Vagina (tissue), 2 donors: Measurements from ENCODE around the gene PKP4. TPM values are rescaled to one million over a fixed set of nuclear protein-coding genes. Genes with fewer than 3 reads are reported as not detected.

Experiments
- DNase-seq, 2 donors: peaks; one replicate each; pipeline ENCODE4 v3.0.0-alpha.2; 2017; ENCODE audit errors: extremely low spot score in 2 of 2
- H3K27ac ChIP-seq: fragments of 200-600 bp; sonication (generic); one replicate; pipeline ENCODE4 v1.5.1; 2019
- H3K27me3 ChIP-seq: fragments of 200-600 bp; sonication (generic); one replicate; pipeline ENCODE4 v1.5.1; 2019
- H3K36me3 ChIP-seq, 2 donors: fragments of 200-600 bp; sonication (generic); one replicate each; pipeline ENCODE4 v1.5.1; 2017 to 2019
- H3K4me1 ChIP-seq: fragments of 200-600 bp; sonication (generic); one replicate; pipeline ENCODE4 v1.5.1; 2019
- H3K4me3 ChIP-seq, 2 donors: fragments of 200-600 bp; sonication (generic); 1 replicate in 1 of 2; 2 replicates in 1 of 2; pipeline ENCODE4 v1.5.1; 2016 to 2019
- H3K9me3 ChIP-seq: fragments of 200-600 bp; sonication (generic); one replicate; pipeline ENCODE4 v1.5.1; 2019
- CTCF ChIP-seq, 3 experiments: fragments of 450-650 bp in 2 of 3; fragments of 200-600 bp in 1 of 3; sonication (generic) in 1 of 3; IDR thresholded peaks; one replicate each; pipeline ENCODE4 v1.5.1; 2017 to 2019; ENCODE audit warnings: antibody characterized with exemption in 3 of 3, mild to moderate bottlenecking in 2 of 3, moderate library complexity in 2 of 3
- POLR2A ChIP-seq, 2 donors: fragments of 450-650 bp; IDR thresholded peaks; one replicate each; pipeline ENCODE4 v1.6.1; 2017; ENCODE audit warnings: antibody characterized with exemption in 2 of 2, mild to moderate bottlenecking in 2 of 2, moderate library complexity in 2 of 2
- POLR2AphosphoS5 ChIP-seq, 2 donors: sonication (generic); formaldehyde crosslinking; IDR thresholded peaks; one replicate each; pipeline ENCODE4 v1.9.0; 2017; ENCODE audit warnings: antibody characterized with exemption in 2 of 2, mild to moderate bottlenecking in 2 of 2, low read depth in 1 of 2; ENCODE audit not compliant: insufficient read depth in 1 of 2
- intact Hi-C: fragments of 100-400 bp; cut with DNase I; formaldehyde crosslinking; loops from one replicate; pipeline ENCODE4 v1.15.1; 2023
- total RNA-seq: library from RNA; depleted of rRNA; stranded (reverse); fragments of >200 nt; gene quantifications from one replicate; pipeline ENCODE4 v1.2.3, GENCODE V29; 2016

PKP4 gene
- total RNA-seq, 1 donor from 2014 or later: 71.5 TPM

- Histone ChIP-seq H3K27me3 (no peaks in the 10 kb centered on the region), H3K36me3 (no peaks in the 10 kb centered on the region), H3K4me1 (peaks cover 18% of the 10 kb centered on the region), H3K9me3 (no peaks in the 10 kb centered on the region), H3K27ac (no peak overlapping the region), H3K4me3 (no peak overlapping the region)
- no peak for TF ChIP-seq CTCF (IDR thresholded peaks at IDR 0.05)
- TF ChIP-seq POLR2AphosphoS5 (IDR thresholded peaks at IDR 0.05; ENCODE audit: insufficient read depth in 1 of 2, low read depth in 1 of 2): no peak
- no peak for TF ChIP-seq POLR2A (IDR thresholded peaks at IDR 0.05)
- DNase-seq: no peak
- intact Hi-C loops: no loop called here
Observed at GRCh38 chr2:158602027-158602426, 145.3 kb downstream of the PKP4 start.

- intact Hi-C loops: no loop called here
- TF ChIP-seq CTCF (IDR thresholded peaks at IDR 0.05): no peak
- TF ChIP-seq POLR2A (IDR thresholded peaks at IDR 0.05): no peak
- no peak for TF ChIP-seq POLR2AphosphoS5 (IDR thresholded peaks at IDR 0.05; ENCODE audit: insufficient read depth in 1 of 2, low read depth in 1 of 2)
Observed at GRCh38 chr2:158603205-158603604, 146.5 kb downstream of the PKP4 start.

GRCh38 chr2:158603986-158604385 lies 147.2 kb downstream of the PKP4 start:
- H3K27ac ChIP-seq: no peak overlapping the region
- no peaks in the 10 kb centered on the region for H3K9me3 ChIP-seq
- intact Hi-C loops: no loop called here
- no peaks in the 10 kb centered on the region for H3K36me3 ChIP-seq
- TF ChIP-seq CTCF (IDR thresholded peaks at IDR 0.05) (no peak), POLR2AphosphoS5 (IDR thresholded peaks at IDR 0.05; ENCODE audit: insufficient read depth in 1 of 2, low read depth in 1 of 2) (no peak), POLR2A (IDR thresholded peaks at IDR 0.05) (no peak)
- peaks cover 16% of the 10 kb centered on the region for H3K4me1 ChIP-seq
- DNase-seq: no peak
- no peaks in the 10 kb centered on the region for H3K27me3 ChIP-seq
- no peak overlapping the region for H3K4me3 ChIP-seq

More at GRCh38 chr2:158603205-158603604, 146.5 kb downstream of the PKP4 start:
- no peak overlapping the region for H3K27ac ChIP-seq
- DNase-seq: no peak
- H3K9me3 ChIP-seq: no peaks in the 10 kb centered on the region
- H3K36me3 ChIP-seq: no peaks in the 10 kb centered on the region
- H3K4me3 ChIP-seq: no peak overlapping the region
- H3K27me3 ChIP-seq: no peaks in the 10 kb centered on the region
- H3K4me1 ChIP-seq: peaks cover 18% of the 10 kb centered on the region

- no peaks in the 10 kb centered on the region for H3K9me3 ChIP-seq
- no peak overlapping the region for H3K27ac ChIP-seq
- no peak for TF ChIP-seq POLR2AphosphoS5 (IDR thresholded peaks at IDR 0.05; ENCODE audit: insufficient read depth in 1 of 2, low read depth in 1 of 2)
- TF ChIP-seq POLR2A (IDR thresholded peaks at IDR 0.05): no peak
- TF ChIP-seq CTCF (IDR thresholded peaks at IDR 0.05): no peak
- no peaks in the 10 kb centered on the region for H3K36me3 ChIP-seq
- intact Hi-C loops: no loop called here
- no peaks in the 10 kb centered on the region for H3K4me1 ChIP-seq
- H3K4me3 ChIP-seq: no peak overlapping the region
- H3K27me3 ChIP-seq: no peaks in the 10 kb centered on the region
- no peak for DNase-seq
Observed at GRCh38 chr2:158610059-158610458, 153.3 kb downstream of the PKP4 start.

GRCh38 chr2:158616480-158617000 lies 159.8 kb downstream of the PKP4 start:
- H3K27ac ChIP-seq: no peak overlapping the region
- H3K4me3 ChIP-seq: no peak overlapping the region
- no peak for TF ChIP-seq CTCF (IDR thresholded peaks at IDR 0.05)
- TF ChIP-seq POLR2AphosphoS5 (IDR thresholded peaks at IDR 0.05; ENCODE audit: insufficient read depth in 1 of 2, low read depth in 1 of 2): no peak
- no peak for TF ChIP-seq POLR2A (IDR thresholded peaks at IDR 0.05)
- H3K9me3 ChIP-seq: no peaks in the 10 kb centered on the region
- intact Hi-C loops: no loop called here
- no peaks in the 10 kb centered on the region for H3K4me1 ChIP-seq
- peaks cover 0 to 6% of the 10 kb centered on the region in 2 donors for H3K36me3 ChIP-seq
- DNase-seq: no peak
- H3K27me3 ChIP-seq: no peaks in the 10 kb centered on the region
